ENCODE results near the gene CDC25B.

The CDC25B gene

DNA sequence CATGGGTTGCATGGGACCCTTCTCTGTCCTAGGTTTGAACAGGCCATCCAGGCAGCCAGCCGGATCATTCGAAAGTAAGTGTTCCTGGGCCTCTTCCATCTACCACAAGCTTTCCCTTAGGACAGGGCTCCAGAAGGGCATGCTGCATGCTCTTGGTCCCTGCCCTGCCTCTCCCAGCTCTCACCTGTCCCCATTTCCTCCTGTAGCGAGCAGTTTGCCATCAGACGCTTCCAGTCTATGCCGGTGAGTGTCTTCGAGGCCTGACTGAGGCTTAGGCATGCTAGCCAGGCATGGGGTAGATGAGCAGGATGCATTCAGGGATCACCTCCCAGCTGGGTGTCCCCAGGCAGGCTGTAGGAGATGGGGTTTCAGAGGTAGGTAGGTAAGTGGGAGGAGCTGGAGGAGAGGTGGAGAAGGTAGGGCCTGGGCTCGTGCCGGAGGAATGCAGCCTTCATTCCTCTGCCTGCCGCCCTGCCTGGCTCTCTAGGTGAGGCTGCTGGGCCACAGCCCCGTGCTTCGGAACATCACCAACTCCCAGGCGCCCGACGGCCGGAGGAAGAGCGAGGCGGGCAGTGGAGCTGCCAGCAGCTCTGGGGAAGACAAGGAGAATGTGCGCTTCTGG is 4.3 kb downstream of the CDC25B start:
- H3K4me3 ChIP-seq (ENCODE audit: low read depth, low read length), result no peak overlapping the region
- no peak for DNase-seq (ENCODE audit: low read depth)
- TF ChIP-seq, protein P1, sequence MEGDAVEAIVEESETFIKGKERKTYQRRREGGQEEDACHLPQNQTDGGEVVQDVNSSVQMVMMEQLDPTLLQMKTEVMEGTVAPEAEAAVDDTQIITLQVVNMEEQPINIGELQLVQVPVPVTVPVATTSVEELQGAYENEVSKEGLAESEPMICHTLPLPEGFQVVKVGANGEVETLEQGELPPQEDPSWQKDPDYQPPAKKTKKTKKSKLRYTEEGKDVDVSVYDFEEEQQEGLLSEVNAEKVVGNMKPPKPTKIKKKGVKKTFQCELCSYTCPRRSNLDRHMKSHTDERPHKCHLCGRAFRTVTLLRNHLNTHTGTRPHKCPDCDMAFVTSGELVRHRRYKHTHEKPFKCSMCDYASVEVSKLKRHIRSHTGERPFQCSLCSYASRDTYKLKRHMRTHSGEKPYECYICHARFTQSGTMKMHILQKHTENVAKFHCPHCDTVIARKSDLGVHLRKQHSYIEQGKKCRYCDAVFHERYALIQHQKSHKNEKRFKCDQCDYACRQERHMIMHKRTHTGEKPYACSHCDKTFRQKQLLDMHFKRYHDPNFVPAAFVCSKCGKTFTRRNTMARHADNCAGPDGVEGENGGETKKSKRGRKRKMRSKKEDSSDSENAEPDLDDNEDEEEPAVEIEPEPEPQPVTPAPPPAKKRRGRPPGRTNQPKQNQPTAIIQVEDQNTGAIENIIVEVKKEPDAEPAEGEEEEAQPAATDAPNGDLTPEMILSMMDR (IDR thresholded peaks at IDR 0.05; ENCODE audit: low read depth, low read length), result no peak
- TF ChIP-seq POLR2A (IDR thresholded peaks at IDR 0.05; ENCODE audit: extremely low read depth, insufficient read length) (no peak), MYC (IDR thresholded peaks at IDR 0.05; ENCODE audit: low read depth, low read length) (no peak)
- TF ChIP-seq, protein P2, sequence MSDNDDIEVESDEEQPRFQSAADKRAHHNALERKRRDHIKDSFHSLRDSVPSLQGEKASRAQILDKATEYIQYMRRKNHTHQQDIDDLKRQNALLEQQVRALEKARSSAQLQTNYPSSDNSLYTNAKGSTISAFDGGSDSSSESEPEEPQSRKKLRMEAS (IDR thresholded peaks at IDR 0.05; ENCODE audit: low read depth, low read length), result no peak

DNA sequence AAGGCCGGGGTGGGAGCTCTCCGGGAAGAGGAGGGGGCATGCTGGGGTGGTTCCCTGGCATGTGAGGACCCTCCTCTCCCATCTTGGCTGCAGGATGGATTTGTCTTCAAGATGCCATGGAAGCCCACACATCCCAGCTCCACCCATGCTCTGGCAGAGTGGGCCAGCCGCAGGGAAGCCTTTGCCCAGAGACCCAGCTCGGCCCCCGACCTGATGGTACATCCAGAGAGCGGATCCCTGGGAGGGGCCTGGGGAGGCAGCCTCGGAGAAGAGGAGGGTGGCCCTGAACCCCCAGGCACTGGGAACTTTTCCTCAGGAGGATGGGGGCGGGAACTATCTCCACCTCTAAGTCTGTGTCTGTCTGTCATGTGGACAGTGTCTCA is 4.8 kb downstream of the CDC25B start:
- no peak overlapping the region for H3K4me3 ChIP-seq (ENCODE audit: low read depth, low read length)
- no peak for DNase-seq (ENCODE audit: low read depth)
- TF ChIP-seq POLR2A (IDR thresholded peaks at IDR 0.05; ENCODE audit: extremely low read depth, insufficient read length), result no peak
- TF ChIP-seq, protein P1 (IDR thresholded peaks at IDR 0.05; ENCODE audit: low read depth, low read length), result no peak
- TF ChIP-seq MYC (IDR thresholded peaks at IDR 0.05; ENCODE audit: low read depth, low read length), result no peak
- TF ChIP-seq, protein P2 (IDR thresholded peaks at IDR 0.05; ENCODE audit: low read depth, low read length), result no peak

DNA sequence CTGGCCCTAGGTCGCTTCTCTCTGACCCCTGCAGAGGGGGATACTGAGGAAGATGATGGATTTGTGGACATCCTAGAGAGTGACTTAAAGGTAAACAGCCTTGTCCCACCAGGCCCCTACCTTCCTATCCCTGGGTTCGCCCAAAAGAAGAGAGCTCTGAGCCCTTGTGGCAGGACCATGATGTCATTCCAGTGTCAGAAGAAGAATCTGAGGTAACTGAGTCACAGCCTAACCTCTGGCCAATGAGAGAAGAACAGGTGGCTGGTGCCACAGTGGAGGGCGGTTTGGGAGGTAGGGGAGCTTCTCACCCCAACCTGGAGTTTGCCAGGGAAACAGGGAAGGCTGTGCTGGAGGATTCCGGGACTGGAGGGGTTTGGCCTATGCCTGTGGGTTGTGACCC is 5.2 kb downstream of the CDC25B start:
- TF ChIP-seq MYC (IDR thresholded peaks at IDR 0.05; ENCODE audit: low read depth, low read length) (no peak), POLR2A (IDR thresholded peaks at IDR 0.05; ENCODE audit: extremely low read depth, insufficient read length) (no peak)
- TF ChIP-seq, protein P1 (IDR thresholded peaks at IDR 0.05; ENCODE audit: low read depth, low read length), result no peak
- TF ChIP-seq, protein P2 (IDR thresholded peaks at IDR 0.05; ENCODE audit: low read depth, low read length), result no peak
- no peak overlapping the region for H3K4me3 ChIP-seq (ENCODE audit: low read depth, low read length)
- DNase-seq (ENCODE audit: low read depth), result no peak

DNA sequence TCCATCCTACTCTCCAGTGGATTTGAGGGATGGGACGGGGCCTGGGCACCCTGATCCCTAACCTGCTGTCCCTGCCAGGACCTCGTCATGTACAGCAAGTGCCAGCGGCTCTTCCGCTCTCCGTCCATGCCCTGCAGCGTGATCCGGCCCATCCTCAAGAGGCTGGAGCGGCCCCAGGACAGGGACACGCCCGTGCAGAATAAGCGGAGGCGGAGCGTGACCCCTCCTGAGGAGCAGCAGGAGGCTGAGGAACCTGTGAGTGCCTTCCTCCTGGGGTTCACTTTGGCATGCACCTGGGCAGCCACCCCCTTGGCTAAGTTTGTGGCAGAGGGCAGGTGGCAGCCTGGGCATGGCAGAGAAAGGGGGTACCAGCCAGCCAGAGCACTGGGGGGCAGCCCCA is 5.7 kb downstream of the CDC25B start:
- TF ChIP-seq MYC (IDR thresholded peaks at IDR 0.05; ENCODE audit: low read depth, low read length) (no peak), POLR2A (IDR thresholded peaks at IDR 0.05; ENCODE audit: extremely low read depth, insufficient read length) (no peak)
- TF ChIP-seq, protein P1 (IDR thresholded peaks at IDR 0.05; ENCODE audit: low read depth, low read length), result no peak
- TF ChIP-seq, protein P2 (IDR thresholded peaks at IDR 0.05; ENCODE audit: low read depth, low read length), result no peak
- H3K4me3 ChIP-seq (ENCODE audit: low read depth, low read length), result no peak overlapping the region
- DNase-seq (ENCODE audit: low read depth), result no peak

DNA sequence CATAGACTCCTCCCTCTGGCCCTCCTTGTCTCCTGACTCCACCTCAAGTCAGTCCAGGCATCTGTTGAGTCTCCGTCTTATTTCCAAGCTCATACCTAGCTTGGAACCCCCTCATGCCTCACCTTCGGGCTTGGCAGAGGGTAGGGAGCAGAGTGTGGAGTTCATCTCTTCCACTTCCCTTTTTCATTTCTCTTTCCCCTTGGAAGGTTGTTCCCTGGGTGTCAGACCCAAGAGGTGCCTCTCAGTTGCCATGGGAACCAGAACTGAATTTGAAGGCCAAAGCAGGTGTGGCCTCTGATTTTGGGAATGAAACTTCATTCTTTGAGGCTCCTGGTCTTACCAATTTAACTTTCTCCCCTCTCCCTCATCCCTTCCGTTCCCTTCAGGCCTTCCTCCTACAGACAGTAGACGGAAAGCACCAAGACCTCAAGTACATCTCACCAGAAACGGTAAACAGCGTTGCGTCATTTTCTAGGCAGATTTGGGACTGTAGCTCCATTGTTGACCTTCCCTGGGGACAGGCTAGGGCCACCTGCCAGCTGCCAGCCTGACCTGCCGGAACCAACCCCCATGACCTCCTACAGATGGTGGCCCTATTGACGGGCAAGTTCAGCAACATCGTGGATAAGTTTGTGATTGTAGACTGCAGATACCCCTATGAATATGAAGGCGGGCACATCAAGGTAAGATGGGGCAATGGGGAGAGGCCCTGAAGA is 6.6 kb downstream of the CDC25B start:
- no peak overlapping the region for H3K4me3 ChIP-seq (ENCODE audit: low read depth, low read length)
- DNase-seq (ENCODE audit: low read depth), result no peak
- TF ChIP-seq, protein P2 (IDR thresholded peaks at IDR 0.05; ENCODE audit: low read depth, low read length), result no peak
- TF ChIP-seq, protein P1 (IDR thresholded peaks at IDR 0.05; ENCODE audit: low read depth, low read length), result no peak
- no peak for TF ChIP-seq POLR2A (IDR thresholded peaks at IDR 0.05; ENCODE audit: extremely low read depth, insufficient read length)
- no peak for TF ChIP-seq MYC (IDR thresholded peaks at IDR 0.05; ENCODE audit: low read depth, low read length)

All from NB4 (cell line).